ENCODE results near the gene CDK12.

DNA sequence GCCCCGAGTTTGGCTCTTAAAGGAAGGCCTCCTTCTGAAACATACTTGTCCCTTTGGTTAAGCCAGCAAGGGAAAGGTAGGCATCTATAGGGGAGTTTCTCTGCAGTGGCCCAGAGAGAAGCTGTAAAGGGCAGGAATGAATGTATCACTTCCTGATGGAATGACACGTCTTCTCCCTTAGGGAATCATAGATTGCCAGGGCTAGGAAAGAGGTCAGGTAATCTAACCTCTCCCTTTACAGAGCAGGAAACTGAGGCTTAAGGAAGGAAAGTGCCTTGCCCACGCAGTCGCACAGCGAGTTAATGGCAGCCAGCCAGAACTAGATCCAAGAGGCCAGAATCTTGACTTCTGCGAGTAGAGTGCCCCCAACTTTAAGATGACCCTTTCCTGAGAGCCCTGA, 80.4 kb downstream of the CDK12 start:
- TF ChIP-seq, protein P1, sequence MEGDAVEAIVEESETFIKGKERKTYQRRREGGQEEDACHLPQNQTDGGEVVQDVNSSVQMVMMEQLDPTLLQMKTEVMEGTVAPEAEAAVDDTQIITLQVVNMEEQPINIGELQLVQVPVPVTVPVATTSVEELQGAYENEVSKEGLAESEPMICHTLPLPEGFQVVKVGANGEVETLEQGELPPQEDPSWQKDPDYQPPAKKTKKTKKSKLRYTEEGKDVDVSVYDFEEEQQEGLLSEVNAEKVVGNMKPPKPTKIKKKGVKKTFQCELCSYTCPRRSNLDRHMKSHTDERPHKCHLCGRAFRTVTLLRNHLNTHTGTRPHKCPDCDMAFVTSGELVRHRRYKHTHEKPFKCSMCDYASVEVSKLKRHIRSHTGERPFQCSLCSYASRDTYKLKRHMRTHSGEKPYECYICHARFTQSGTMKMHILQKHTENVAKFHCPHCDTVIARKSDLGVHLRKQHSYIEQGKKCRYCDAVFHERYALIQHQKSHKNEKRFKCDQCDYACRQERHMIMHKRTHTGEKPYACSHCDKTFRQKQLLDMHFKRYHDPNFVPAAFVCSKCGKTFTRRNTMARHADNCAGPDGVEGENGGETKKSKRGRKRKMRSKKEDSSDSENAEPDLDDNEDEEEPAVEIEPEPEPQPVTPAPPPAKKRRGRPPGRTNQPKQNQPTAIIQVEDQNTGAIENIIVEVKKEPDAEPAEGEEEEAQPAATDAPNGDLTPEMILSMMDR (IDR thresholded peaks at IDR 0.05), result no peak
- no peak for TF ChIP-seq EP300 (IDR thresholded peaks at IDR 0.05)
- no peak for TF ChIP-seq POLR2A (IDR thresholded peaks at IDR 0.05)

Data from ovary (tissue), 3 donors.